Thoracic aorta (tissue), 2 donors: ENCODE data around the gene MAFF. TPM values are rescaled to one million over a fixed set of nuclear protein-coding genes. Genes with fewer than 3 reads are reported as not detected.

ENCODE experiments used
- ATAC-seq: fragments of 150-250 bp; one replicate; pipeline ENCODE4 v1.8.0; 2017; ENCODE audit warnings: low read depth; ENCODE audit not compliant: insufficient number of reproducible peaks, low FRiP score
- DNase-seq: peaks from one replicate; pipeline ENCODE4 v3.0.0-alpha.2; 2020; ENCODE audit warnings: low spot score
- H3K27ac ChIP-seq, 2 donors: fragments of 200-600 bp; sonication (generic); 1 replicate in 1 of 2; 2 replicates in 1 of 2; pipeline ENCODE4 v1.5.1; 2016; ENCODE audit warnings: mild to moderate bottlenecking in 2 of 2, moderate library complexity in 2 of 2
- H3K27me3 ChIP-seq: fragments of 200-600 bp; sonication (generic); replicated peaks from 2 replicates; pipeline ENCODE4 v1.6.0; 2016; ENCODE audit warnings: mild to moderate bottlenecking; ENCODE audit not compliant: insufficient read depth
- H3K36me3 ChIP-seq: fragments of 200-600 bp; sonication (generic); one replicate; pipeline ENCODE4 v1.5.1; 2016
- H3K4me1 ChIP-seq, 2 donors: fragments of 200-600 bp; sonication (generic); 1 replicate in 1 of 2; 2 replicates in 1 of 2; pipeline versions ENCODE4 v1.5.1 to v1.6.0; 2016; ENCODE audit warnings: low read depth in 2 of 2, mild to moderate bottlenecking in 1 of 2; ENCODE audit not compliant: control insufficient read depth in 1 of 2
- H3K4me3 ChIP-seq: fragments of 200-600 bp; sonication (generic); 2 replicates; pipeline ENCODE4 v1.5.1; 2016; ENCODE audit warnings: mild to moderate bottlenecking
- H3K9me3 ChIP-seq: fragments of 200-600 bp; sonication (generic); 2 replicates; pipeline ENCODE4 v1.5.1; 2016
- CTCF ChIP-seq: fragments of 200-600 bp; sonication (generic); IDR thresholded peaks from one replicate; pipeline ENCODE4 v1.5.1; 2019; ENCODE audit warnings: antibody characterized with exemption
- total RNA-seq, 2 donors: library from RNA; depleted of rRNA; stranded (reverse); fragments of >200 nt; gene quantifications; one replicate each; pipeline versions ENCODE4 v1.1.0 to v1.2.3, GENCODE V29; 2016

Gene MAFF
- total RNA-seq, 2 donors from 2014 or later, result 97.6 to 111 TPM

- peaks cover 5 to 16% of the 10 kb centered on the region in 2 donors for H3K4me1 ChIP-seq
- ATAC-seq, result no peak
These were observed 26.6 kb downstream of the MAFF start for GRCh38 chr22:38228326-38228872.

GRCh38 chr22:38228873-38229740, 27.3 kb downstream of the MAFF start:
- Histone ChIP-seq H3K36me3 (peaks cover 56% of the 10 kb centered on the region), H3K4me3 (no peak overlapping the region), H3K27ac (peak overlapping the region; percentile 25 to 77), H3K9me3 (no peaks in the 10 kb centered on the region), H3K27me3 (no peaks in the 10 kb centered on the region), H3K4me1 (peaks cover 5 to 21% of the 10 kb centered on the region in 2 donors)
- DNase-seq (peak; percentile 55), ATAC-seq (peak; percentile 47)
- no peak for TF ChIP-seq CTCF

More at GRCh38 chr22:38228326-38228872, 26.6 kb downstream of the MAFF start:
- H3K27me3 ChIP-seq, result no peaks in the 10 kb centered on the region
- no peak for DNase-seq
- TF ChIP-seq CTCF, result no peak
- peak overlapping the region; percentile 25 to 77 for H3K27ac ChIP-seq
- no peak overlapping the region for H3K4me3 ChIP-seq
- peaks cover 56% of the 10 kb centered on the region for H3K36me3 ChIP-seq
- H3K9me3 ChIP-seq, result no peaks in the 10 kb centered on the region

GRCh38 chr22:38230108-38230825, 28.5 kb downstream of the MAFF start:
- no peaks in the 10 kb centered on the region for H3K27me3 ChIP-seq
- H3K36me3 ChIP-seq, result peaks cover 46% of the 10 kb centered on the region
- peaks cover 5 to 21% of the 10 kb centered on the region in 2 donors for H3K4me1 ChIP-seq
- no peaks in the 10 kb centered on the region for H3K9me3 ChIP-seq
- DNase-seq (no peak), ATAC-seq (no peak)
- H3K4me3 ChIP-seq, result no peak overlapping the region
- peak; percentile 14 for TF ChIP-seq CTCF
- peak overlapping the region; percentile 22 to 45 for H3K27ac ChIP-seq

- no peak for TF ChIP-seq CTCF
- peaks cover 41% of the 10 kb centered on the region for H3K36me3 ChIP-seq
These were observed 29.1 kb downstream of the MAFF start for GRCh38 chr22:38230916-38231315.

GRCh38 chr22:38232196-38232595, 30.4 kb downstream of the MAFF start:
- Histone ChIP-seq H3K27me3 (no peaks in the 10 kb centered on the region), H3K9me3 (no peaks in the 10 kb centered on the region), H3K27ac (no peak overlapping the region), H3K4me1 (peaks cover 5 to 21% of the 10 kb centered on the region in 2 donors), H3K4me3 (no peak overlapping the region), H3K36me3 (peaks cover 41% of the 10 kb centered on the region)
- ATAC-seq, result no peak
- no peak for DNase-seq
- no peak for TF ChIP-seq CTCF

More at GRCh38 chr22:38230916-38231315, 29.1 kb downstream of the MAFF start:
- peak overlapping the region in 1 of 2 donors; percentile 22 for H3K27ac ChIP-seq
- H3K4me3 ChIP-seq, result no peak overlapping the region
- no peaks in the 10 kb centered on the region for H3K9me3 ChIP-seq
- H3K27me3 ChIP-seq, result no peaks in the 10 kb centered on the region
- H3K4me1 ChIP-seq, result peaks cover 5 to 21% of the 10 kb centered on the region in 2 donors
- no peak for ATAC-seq
- DNase-seq, result no peak
